HG03442 (cell line): ENCODE results near the gene GPR153.
A peak's percentile ranks its signal among the peaks of the same experiment; 100 is the strongest.
"Not testable (repeated sequence)": the region's sequence is repeated elsewhere in the genome, so short reads cannot be mapped to it uniquely, and the experiment has no call there.

Source experiments
- ATAC-seq: cut with Tn5 transposase; IDR thresholded peaks from one replicate; pipeline ENCODE4 v1.9.1; 2021; ENCODE audit warnings: mild to moderate bottlenecking, moderate library complexity; ENCODE audit not compliant: unreplicated experiment

GPR153 gene

DNA sequence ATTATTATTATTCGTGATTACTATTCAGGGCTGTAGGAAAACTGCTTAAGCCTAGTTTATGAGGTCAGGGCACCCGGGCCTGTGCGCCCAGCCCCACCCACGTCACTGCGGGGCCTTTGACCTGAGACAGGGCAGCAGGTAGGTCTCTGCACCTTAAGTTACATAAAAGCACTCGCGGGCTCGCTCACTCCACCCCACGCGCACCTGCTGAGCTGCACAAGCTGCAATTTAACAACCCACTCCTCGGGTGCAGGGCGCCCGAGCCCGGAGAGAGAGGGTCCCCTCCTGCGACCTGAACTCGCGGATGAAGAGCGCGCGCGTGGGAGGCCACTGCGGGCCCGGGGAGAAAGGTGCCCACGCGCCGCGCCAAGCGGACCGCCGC lies 25.6 kb downstream of the GPR153 start:
- ATAC-seq = peak; percentile 7

DNA sequence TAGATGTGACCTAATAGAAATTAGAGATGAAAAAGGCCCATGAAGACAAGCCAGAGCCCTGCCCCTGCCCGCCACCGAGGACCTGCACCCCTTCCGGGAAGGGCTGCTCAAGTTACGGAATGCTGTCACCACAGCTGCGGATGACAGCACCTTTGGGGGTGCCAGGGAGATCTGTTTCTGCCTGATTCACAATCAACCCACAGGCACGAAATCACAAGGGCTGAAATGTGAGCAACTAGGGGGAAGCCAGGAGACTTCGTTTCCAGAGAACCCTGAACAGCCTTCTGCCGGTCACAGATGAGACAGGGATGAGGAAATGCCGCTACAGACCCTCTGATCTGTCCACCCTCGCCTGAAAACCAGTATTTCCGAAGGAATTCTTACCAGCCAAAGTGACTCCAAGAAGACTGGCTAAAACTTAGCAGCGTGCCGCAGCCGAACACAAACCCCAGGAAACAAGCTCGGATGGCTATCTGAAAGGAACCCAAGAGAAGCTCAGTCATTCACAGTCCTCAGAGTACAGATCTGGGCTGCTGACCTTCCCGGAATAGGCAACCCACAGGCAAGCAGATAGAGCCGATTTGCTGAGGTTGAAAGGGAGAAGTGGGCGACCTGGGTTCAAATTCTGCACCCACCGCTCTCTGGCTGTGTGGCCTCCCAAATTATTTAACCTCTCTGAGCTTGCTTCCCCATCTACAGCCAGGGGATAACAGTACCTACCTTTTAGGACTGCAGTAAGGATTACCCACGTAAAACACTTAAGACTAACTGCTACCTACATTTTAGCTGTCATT lies 26.2 kb downstream of the GPR153 start:
- no peak for ATAC-seq

DNA sequence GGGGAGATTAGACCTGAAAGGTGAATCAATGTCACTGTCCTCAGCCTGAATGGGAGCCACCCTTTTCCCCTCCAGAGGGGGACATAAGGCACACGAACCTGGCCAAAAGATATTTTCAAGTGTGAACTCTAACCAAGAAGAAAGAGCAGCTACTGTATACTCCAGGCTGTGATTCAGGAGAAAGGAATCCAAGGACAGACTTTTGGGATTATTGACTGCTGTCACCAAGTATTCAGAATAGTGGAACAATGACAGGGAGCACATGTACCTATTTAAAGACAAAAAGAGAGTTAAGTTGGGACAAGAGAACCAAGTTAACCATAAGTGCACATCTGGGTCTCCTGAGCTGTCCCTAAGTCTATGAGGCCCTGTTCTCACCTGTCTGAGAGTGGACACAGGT lies 27.5 kb downstream of the GPR153 start:
- no peak for ATAC-seq

DNA sequence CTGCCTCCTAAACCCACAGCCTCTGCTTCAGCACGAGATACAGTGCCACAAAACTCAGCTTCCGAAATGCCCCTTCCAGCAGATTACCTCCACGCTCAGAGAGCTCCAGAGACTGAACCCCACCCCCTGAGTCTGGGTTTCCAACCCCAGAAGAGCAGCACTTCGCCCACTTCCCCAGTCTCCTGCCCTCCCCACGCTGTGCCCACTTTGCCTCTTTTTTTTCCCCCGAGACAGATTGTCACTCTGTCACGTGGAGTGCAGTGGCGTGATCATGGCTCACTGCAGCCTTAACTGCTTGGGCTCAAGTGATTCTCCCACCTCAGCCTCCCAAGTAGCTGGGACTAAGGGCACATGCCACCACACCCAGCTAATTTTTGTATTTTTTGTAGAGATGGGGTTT lies 35.2 kb downstream of the GPR153 start:
- ATAC-seq = no peak

DNA sequence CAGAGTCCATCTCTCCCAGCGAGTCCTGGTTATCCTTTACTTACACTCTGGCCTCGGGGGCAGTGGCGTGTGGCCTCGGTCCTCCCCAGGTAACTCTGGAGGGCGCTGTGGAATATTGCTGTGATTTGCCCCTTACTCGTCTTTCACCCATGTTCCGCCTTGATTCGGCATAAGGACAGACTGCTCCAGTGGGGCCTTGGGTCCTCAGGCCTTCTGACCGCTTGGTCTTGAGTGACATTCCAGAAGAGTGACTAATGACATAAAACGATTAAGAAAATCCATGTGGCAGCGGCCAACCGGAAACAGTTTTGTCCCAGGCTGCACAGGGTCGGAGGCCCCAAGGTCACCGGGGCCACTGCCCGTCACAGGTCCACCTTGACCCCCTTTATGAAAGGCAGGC lies 36.2 kb downstream of the GPR153 start:
- no peak for ATAC-seq

DNA sequence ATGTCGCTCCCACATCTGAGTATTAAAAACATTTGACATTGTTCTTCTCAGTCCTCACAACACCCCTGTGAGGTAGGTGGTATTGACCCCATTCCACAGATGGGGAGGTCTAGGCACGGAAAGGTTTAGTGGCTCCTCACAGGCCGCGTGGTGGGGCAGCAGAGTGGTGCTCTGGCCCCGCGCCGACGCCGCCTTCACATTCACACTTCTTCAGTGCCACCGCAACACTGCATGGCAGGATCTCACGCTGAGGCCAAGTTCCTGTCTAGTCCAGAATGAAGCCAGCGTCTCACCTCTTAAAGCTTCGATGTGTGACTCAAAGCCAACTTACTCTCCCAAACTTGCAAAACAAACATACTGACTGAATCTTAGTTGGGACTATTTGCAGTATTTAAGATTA lies 37.3 kb downstream of the GPR153 start:
- no peak for ATAC-seq

DNA sequence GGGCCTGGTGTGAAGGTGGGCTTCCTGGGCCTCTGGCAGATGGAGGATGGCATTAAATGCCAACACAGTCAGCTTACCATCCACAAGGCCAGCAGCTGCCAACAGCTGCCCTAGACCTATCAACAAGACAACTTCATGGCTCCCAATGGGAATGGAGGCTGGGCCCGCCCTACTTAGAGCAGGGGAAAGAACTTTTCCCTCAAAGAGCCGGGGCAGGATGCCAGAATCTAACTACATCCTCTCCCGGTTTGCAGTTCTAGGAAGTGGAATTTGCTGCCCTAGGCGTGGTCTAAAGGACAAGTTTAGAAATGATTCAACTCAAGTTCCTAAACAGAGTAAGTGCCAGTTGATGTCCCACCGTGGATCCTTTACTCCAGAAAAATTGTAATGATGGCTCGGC lies 38.3 kb downstream of the GPR153 start:
- no peak for ATAC-seq

DNA sequence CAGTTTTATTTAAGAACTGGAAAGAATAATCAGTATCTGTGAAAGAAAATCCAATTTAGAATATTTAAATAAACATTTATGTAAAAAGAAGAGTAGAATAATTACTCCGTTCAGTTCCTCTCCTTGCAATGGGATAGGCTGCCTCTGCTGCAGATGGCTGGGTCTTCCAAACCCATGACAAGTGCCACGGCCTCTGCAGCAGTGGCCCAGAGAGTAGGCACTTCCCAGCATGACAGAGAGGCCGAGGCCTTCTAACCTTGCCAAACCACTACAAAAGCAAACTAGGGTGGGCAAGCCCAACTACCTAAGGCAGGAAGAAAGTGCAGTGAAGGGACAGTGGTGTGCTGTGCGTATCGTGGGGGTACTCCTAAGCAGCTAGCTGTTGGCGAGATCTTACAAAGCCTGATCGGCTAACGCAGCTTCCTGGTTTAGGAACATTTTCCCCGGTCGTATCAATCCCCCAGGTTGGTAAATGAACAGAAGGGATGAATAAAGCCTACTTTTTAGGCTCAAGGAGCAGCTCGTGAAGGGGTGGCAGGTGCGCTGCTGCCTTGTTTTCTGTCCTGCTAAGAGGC lies 39.6 kb downstream of the GPR153 start:
- ATAC-seq = no peak

DNA sequence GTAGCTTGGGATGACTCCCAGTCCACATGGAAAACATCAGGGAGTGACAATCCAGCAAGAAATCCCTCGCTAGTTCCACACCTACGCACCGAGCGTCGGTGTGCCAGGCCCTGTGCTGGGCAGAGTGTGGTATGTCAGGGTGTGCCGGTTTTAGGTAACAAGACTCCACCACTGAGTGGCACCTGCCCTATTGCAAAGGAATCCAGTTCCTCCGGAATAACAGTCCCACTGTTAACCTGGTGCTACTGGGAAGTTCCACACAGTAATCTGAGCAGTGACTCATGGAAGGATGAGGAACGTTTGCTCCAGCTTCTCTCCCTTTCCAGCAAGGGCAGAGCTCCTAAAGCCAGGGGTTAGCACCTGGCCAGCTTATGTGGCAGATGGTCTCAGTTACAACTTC lies 40.7 kb downstream of the GPR153 start:
- no peak for ATAC-seq

DNA sequence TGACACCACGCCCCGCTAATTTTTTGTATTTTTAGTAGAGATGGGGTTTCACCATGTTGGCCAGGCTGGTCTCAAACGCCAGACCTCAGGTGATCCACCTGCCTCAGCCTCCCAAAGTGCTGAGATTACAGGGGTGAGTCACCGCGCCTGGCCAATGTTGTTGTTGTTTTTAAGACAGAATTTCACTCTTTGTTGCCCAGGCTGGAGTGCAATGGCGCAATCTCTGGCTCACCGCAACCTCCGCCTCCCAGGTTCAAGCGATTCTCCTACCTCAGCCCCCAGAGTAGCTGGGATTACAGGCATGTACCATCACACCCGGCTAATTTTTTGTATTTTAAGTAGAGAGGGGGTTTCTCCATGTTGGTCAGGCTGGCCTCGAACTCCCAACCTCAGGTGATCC lies 41.3 kb downstream of the GPR153 start:
- not testable (repeated sequence) for ATAC-seq

DNA sequence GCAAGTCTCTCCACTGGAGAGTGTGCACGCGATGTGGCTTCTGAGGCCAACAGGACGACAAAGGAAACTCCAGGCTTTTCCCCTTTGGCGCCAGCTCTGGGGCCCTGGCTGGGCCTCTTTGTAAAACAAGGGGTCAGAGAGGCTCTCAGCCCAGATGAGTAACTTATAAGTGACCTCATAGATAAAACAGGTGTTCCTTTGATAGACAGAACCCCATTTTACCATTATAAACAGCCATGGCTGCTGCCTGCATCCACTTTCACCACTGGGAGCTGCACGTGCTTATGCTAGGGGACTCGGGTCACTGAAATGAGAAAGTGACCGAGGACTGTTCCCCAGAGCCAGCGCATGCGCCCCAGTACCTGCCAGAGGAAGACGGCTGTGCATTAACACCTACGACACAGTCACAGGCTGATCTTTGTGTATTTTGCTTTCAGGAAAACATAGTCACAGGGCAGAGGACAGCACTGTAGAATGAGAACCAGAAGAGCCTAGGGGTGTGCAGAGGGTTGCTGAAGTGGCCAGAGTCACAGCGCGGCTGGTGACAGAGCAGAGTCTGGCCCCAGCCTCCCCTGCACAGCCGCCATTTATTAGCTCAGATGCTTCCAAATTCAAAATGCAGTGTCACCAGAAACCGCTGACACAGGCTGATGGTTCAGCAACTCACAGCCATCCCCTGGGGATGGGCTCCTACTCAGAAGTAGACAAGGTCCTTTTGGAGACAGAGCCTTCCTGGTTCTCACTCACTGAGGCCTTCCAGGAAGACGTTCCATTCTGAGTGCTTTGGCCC lies 42.3 kb downstream of the GPR153 start:
- no peak for ATAC-seq

DNA sequence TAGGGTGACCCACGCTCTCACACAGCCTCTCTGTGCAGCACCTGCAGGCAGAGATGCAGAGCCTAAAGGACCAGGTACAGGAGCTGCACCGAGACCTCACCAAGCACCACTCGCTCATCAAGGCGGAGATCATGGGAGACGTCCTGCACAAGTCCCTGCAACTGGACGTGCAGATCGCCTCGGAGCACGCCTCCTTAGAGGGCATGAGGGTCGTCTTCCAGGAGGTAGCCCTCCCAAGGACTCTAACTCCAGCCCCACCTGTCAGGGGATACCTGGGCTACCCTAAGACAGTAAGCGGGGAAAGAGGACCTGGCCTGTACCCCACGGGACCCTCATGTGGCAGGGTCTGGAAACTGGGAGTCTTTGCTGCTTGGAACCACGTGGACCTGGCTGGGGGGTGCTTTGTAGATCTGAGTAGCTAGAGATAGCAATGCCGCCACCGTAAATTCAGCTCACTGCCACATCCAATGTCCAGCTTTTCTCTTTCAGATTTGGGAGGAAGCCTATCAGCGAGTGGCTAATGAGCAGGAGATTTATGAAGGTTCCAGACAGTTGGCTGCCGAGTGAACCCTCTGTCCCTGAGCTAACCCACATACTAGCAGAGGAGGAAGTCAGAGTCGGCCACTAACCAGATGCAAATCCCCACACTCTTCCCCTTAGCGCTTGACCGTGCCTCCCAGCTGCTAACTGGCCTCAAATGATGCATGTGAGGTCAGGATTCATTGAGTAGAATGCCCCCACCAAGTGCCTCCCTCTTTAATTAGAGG lies 48.5 kb downstream of the GPR153 start:
- ATAC-seq = no peak

DNA sequence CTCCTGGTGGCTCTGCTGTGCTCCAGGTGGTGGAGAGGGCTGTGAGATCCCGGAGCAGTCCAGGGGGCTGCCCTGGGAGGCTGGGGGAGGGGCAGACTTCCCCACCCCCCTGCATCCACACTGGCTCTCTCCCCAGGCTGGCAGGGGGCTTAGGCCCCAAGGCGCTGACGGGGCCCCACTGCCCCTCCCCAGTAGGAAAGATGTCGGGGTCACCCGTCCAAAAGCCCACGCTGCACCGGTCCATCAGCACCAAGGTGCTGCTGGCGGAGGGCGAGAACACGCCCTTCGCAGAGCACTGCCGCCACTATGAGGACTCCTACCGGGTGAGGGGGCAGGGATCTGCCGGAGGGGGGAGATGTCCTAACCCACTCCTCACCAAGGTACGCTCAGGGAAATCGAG lies 49.2 kb downstream of the GPR153 start:
- ATAC-seq = no peak

DNA sequence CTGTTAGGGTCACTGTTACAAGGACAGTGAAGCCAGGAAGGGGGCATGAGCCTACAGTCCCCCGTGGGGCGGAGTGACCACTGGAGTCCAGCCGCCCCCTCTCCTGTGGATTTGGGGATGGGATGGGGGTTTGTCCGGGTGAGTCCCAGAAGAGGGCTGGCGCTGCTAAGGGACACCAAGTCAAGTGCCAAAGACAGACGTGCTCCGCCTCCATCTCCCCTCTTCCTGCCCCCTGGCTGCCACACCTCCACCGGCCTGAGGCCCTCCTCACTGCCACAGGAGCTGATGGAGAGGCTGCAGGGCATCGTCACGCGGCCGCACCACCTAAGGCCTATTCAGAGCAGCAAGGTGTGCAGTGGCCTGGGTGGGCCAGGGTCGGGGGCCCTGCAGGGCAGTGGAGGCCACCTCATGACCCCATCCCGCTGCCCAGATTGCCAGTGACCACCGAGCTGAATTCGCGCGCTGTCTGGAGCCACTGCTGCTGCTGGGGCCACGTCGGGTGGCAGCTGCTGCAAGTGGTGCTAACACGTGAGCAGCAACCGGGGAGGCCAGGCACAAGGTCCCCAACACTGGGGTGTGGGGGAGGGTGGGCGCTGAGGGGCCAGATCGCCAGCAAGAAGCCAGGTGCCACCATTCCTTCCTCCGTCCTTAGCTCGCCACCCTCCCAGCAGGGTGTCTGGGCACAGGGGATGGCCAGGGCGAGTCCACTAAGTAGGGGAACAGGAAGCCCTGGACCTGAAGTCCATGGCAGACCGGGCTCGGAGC lies 50.1 kb downstream of the GPR153 start:
- ATAC-seq = no peak

DNA sequence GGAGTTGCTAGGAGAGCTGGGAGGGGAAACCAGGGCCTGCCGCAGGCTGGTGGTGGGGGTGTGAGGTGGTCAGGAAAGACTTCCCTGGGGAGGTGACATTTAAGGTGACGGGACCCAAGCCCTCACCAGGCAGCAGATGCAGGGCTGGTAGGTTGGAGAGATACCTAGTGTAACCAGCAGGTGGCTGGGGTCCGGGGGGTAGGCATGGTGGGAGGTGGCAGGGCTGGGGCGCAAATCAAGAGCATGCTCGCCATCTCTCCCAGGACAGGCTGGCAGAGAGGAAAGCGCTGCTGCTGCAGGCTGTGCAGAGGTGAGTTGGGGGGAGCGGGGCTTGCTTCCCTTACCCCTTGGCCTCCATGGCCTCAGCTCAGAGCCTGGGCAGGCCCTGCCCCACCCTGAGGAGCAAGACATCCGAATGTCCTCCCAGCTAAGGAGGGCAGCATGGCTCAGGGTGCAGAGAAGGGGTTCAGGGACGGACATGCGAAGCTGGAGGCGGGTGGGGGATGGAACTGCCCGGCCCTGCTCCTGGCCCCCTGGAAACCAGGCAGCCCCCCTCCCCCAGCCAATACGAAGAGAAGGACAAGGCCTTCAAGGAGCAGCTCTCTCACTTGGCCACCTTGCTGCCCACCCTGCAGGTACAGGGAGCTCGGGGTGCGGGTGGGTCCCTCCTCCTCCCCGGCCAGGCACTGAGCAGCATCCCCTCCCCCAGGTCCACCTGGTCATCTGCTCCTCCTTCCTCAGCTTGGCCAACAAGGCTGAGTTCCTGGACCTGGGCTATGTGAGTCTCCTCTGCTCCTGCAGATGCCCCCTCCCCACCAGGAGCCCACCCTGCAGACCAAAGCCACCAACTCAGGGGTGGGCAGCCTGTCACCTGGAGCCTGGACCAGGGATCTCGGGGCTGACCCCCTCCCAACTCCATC lies 51.0 kb downstream of the GPR153 start:
- no peak for ATAC-seq

DNA sequence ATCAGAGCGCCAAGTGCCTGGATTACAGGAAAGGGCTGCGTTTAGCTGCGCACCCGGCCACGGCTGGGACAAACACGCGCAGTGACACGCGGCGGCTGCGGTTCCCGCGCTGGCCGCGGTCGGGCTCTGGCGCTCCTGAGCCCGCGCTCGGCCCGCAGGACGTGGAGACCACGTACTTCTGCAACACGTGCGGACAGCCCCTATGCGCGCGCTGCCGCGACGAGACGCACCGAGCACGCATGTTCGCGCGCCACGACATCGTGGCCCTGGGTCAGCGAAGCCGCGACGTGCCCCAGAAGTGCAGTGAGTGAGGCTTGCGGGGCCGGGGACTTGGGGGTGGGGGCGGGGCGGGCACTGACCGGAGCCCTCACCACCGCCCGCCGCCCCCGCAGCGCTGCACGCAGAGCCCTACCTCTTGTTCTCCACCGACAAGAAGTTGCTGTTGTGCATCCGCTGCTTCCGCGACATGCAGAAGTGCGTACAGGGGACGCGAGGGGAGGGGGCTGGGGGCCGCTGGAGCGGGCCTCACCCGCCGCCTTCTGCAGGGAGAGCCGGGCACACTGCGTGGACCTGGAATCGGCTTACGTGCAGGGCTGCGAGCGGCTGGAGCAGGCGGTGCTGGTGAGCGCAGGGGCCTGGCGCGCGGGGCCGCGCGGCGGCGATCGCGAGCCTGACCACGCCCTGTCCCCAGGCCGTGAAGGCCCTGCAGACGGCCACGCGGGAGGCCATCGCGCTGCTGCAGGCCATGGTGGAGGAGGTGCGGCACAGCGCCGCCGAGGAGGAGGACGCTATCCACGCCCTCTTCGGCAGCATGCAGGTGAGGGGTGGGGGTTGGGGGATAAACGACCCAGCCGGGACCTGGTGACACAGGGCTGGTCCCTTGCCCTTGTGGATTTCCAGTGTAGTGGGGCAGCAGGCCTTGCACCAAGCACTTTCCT lies 51.9 kb downstream of the GPR153 start:
- no peak for ATAC-seq

DNA sequence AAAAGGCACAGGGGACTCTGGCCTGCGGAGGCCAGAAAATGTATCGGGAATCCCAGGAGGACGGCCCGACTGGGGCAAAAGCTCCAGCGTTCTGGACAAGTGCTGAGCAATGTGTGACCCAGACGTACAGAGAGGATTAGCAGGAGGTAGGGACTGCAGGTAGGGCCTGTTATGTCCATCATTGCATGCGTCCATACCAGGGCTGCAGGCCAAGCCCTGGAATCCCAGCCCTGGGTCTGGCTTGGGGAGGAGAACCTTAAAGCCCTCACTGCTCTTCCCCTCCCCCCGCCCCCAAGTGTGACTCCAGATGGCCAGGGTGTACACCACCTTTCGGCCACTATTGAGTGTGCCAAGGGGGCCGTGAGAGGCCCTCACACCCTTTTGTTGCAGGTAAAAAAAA lies 53.0 kb downstream of the GPR153 start:
- ATAC-seq = no peak

DNA sequence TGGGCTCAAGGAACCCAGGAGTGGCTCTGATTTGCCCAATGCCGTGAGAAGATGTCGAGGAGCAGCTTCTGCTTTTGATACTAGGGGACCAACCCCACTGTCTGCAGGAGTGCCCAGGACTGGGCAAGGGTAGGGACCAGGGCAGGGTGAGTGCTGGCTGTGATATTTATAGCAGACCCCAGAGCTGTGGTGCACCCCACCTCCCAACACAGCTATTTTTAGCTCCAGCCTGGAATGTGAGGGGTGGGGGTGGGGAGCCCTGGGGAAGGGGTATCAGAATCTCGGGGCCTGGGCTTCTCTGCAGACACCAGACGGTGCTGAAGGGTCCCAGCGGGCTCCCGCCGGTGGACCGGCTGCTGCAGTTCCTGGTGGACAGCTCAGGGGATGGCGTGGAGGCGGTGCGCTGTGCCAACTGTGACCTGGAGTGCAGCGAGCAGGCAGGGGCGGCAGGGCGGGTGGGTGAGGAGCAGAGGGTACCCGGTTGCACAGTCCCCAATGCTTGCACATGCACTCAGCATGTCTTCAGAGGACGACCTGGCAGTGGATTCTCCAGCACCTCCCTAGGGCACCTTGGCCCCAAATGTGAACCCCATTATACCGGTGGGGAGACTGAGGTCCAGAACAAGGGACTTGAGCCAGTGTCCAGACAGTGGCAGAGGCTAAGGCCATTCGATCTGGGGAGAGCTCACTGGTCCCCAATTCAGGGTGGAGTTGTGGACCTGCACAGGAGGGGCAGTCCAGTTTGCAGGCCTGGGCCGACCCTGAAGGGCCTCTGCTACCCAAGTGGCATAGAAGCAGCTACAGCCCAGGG lies 53.6 kb downstream of the GPR153 start:
- no peak for ATAC-seq
